Gastroesophageal sphincter (tissue), 4 donors: Measurements from ENCODE around the gene OPCML. TPM values are rescaled to one million over a fixed set of nuclear protein-coding genes. Genes with fewer than 3 reads are reported as not detected.

Source experiments
- ATAC-seq: fragments of 150-250 bp; one replicate; pipeline ENCODE4 v1.9.1; 2016; ENCODE audit warnings: mild to moderate bottlenecking, moderate library complexity
- H3K27ac ChIP-seq, 4 donors: fragments of 200-600 bp; sonication (generic) in 3 of 4; 1 replicate in 3 of 4; 2 replicates in 1 of 4; pipeline ENCODE4 v1.5.1; 2016 to 2019
- H3K27me3 ChIP-seq: fragments of 200-600 bp; sonication (generic); one replicate; pipeline ENCODE4 v1.5.1; 2019
- H3K36me3 ChIP-seq, 2 donors: fragments of 200-600 bp; sonication (generic); one replicate each; pipeline ENCODE4 v1.5.1; 2019; ENCODE audit warnings: control low read depth in 1 of 2
- H3K4me1 ChIP-seq, 3 donors: fragments of 200-600 bp; sonication (generic); 1 replicate in 2 of 3; 2 replicates in 1 of 3; pipeline ENCODE4 v1.5.1; 2016 to 2019; ENCODE audit warnings: control low read depth in 2 of 3
- H3K4me3 ChIP-seq, 2 donors: fragments of 200-600 bp; sonication (generic); one replicate each; pipeline ENCODE4 v1.5.1; 2019; ENCODE audit warnings: mild to moderate bottlenecking in 1 of 2, moderate library complexity in 1 of 2
- H3K9me3 ChIP-seq, 3 donors: fragments of 200-600 bp; sonication (generic); one replicate each; pipeline ENCODE4 v1.5.1; 2017 to 2019; ENCODE audit warnings: control low read depth in 2 of 3
- EP300 ChIP-seq: sonication (generic); formaldehyde crosslinking; IDR thresholded peaks from one replicate; pipeline ENCODE4 v1.6.1; 2017; ENCODE audit warnings: antibody characterized with exemption, mild to moderate bottlenecking
- POLR2A ChIP-seq, 2 donors: fragments of 450-650 bp; IDR thresholded peaks; one replicate each; pipeline ENCODE4 v1.6.1; 2017; ENCODE audit warnings: antibody characterized with exemption in 2 of 2, mild to moderate bottlenecking in 2 of 2, moderate library complexity in 1 of 2
- POLR2AphosphoS5 ChIP-seq: sonication (generic); formaldehyde crosslinking; IDR thresholded peaks from one replicate; pipeline ENCODE4 v1.6.1; 2017; ENCODE audit warnings: antibody characterized with exemption
- WGBS, 2 donors: methylation state at CpG; one replicate each; pipeline ENCODE4 v1.1.5; 2018; ENCODE audit warnings: low coverage in 1 of 2; 5-methylcytosine and 5-hydroxymethylcytosine counted together
- total RNA-seq, 4 donors: library from RNA; depleted of rRNA; stranded (reverse); fragments of >200 nt; gene quantifications; one replicate each; pipeline ENCODE4 v1.1.0, GENCODE V29; 2016
- TF ChIP-seq, protein P1 (sequence below), 4 experiments: fragments of 200-600 bp in 2 of 4; fragments of 450-650 bp in 2 of 4; sonication (generic) in 1 of 4; IDR thresholded peaks; one replicate each; pipeline ENCODE4 v1.5.1; 2017 to 2019; ENCODE audit warnings: antibody characterized with exemption in 4 of 4, mild to moderate bottlenecking in 2 of 4, moderate library complexity in 2 of 4

Gene OPCML
- total RNA-seq, 4 donors from 2014 or later = 0.13 to 0.93 (median 0.33) TPM

GRCh38 chr11:133254601-133255000 is 277.7 kb downstream of the OPCML start:
- no peak for ATAC-seq
- TF ChIP-seq EP300 (no peak), POLR2AphosphoS5 (no peak), POLR2A (IDR thresholded peaks at IDR 0.05) (no peak)
- TF ChIP-seq, protein P1, sequence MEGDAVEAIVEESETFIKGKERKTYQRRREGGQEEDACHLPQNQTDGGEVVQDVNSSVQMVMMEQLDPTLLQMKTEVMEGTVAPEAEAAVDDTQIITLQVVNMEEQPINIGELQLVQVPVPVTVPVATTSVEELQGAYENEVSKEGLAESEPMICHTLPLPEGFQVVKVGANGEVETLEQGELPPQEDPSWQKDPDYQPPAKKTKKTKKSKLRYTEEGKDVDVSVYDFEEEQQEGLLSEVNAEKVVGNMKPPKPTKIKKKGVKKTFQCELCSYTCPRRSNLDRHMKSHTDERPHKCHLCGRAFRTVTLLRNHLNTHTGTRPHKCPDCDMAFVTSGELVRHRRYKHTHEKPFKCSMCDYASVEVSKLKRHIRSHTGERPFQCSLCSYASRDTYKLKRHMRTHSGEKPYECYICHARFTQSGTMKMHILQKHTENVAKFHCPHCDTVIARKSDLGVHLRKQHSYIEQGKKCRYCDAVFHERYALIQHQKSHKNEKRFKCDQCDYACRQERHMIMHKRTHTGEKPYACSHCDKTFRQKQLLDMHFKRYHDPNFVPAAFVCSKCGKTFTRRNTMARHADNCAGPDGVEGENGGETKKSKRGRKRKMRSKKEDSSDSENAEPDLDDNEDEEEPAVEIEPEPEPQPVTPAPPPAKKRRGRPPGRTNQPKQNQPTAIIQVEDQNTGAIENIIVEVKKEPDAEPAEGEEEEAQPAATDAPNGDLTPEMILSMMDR (IDR thresholded peaks at IDR 0.05) = no peak
- no peaks in the 10 kb centered on the region for H3K27me3 ChIP-seq
- 58 to 61% methylated on average over 2 to 3 of the region's 3 CpGs for WGBS, 2 donors
- H3K4me3 ChIP-seq = no peak overlapping the region
- H3K27ac ChIP-seq = no peak overlapping the region
- H3K9me3 ChIP-seq = no peaks in the 10 kb centered on the region
- no peaks in the 10 kb centered on the region for H3K36me3 ChIP-seq
- H3K4me1 ChIP-seq = no peaks in the 10 kb centered on the region

DNA sequence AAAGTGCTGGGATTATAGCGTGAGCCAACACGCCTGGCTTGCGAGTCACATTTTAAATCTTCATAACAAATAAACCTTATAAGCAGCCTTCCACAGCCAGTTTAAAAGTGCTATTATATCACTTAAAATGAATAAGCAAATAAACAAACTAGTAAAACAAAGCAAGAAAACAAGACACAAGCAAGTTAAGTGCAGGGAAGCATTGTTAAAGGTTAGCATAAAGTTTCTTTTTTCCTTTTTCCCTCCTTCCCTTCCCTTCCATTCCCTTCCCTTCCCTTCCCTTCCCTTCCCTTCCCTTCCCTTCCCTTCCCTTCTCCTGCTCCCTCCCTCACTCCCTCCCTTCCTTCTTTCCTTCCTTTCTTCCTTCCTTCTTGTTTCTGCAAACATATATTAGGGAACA is 278.7 kb downstream of the OPCML start:
- H3K36me3 ChIP-seq = no peaks in the 10 kb centered on the region
- H3K27ac ChIP-seq = no peak overlapping the region
- H3K9me3 ChIP-seq = no peaks in the 10 kb centered on the region
- no peaks in the 10 kb centered on the region for H3K27me3 ChIP-seq
- ATAC-seq = no peak
- no peak overlapping the region for H3K4me3 ChIP-seq
- TF ChIP-seq POLR2A (IDR thresholded peaks at IDR 0.05) (no peak), POLR2AphosphoS5 (no peak), EP300 (no peak)
- TF ChIP-seq, protein P1 (IDR thresholded peaks at IDR 0.05) = no peak
- WGBS, 2 donors = 95 to 100% methylated on average over 3 of the region's 3 CpGs
- H3K4me1 ChIP-seq = no peaks in the 10 kb centered on the region

DNA sequence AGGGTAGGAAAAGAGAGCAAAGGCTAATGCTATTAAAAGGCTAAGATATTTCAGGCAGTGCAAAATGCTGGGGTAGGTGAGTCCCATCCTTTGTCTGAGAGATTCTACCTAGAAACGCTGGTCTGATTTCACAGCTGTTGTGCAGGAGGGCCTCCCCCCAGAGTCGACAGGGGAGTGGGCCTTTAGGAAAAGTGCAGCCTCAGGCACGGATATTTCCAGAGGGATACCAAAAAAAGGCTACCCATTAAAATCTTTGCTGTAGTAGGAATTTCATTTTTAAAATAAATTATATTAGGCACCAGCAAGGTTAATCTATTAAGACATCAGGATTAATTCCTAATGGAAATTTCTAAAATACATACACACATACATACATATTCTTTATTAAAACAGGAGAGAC is 280.5 kb downstream of the OPCML start:
- H3K27ac ChIP-seq = no peak overlapping the region
- H3K4me3 ChIP-seq = no peak overlapping the region
- ATAC-seq = no peak
- no peaks in the 10 kb centered on the region for H3K27me3 ChIP-seq
- H3K36me3 ChIP-seq = no peaks in the 10 kb centered on the region
- WGBS, 2 donors = 41 to 66% methylated on average over 3 of the region's 3 CpGs
- no peaks in the 10 kb centered on the region for H3K9me3 ChIP-seq
- TF ChIP-seq POLR2A (IDR thresholded peaks at IDR 0.05) (no peak), EP300 (no peak)
- TF ChIP-seq, protein P1 (IDR thresholded peaks at IDR 0.05) = no peak
- H3K4me1 ChIP-seq = no peaks in the 10 kb centered on the region

GRCh38 chr11:133249530-133249929 is 282.8 kb downstream of the OPCML start:
- TF ChIP-seq EP300 (no peak), POLR2AphosphoS5 (no peak), POLR2A (IDR thresholded peaks at IDR 0.05) (no peak)
- TF ChIP-seq, protein P1 (IDR thresholded peaks at IDR 0.05) = no peak
- Histone ChIP-seq H3K36me3 (no peaks in the 10 kb centered on the region), H3K9me3 (no peaks in the 10 kb centered on the region), H3K27ac (no peak overlapping the region), H3K4me1 (no peaks in the 10 kb centered on the region), H3K27me3 (peaks cover 6% of the 10 kb centered on the region), H3K4me3 (no peak overlapping the region)
- no peak for ATAC-seq
- WGBS, 2 donors = 38 to 69% methylated on average over 2 to 5 of the region's 6 CpGs

DNA sequence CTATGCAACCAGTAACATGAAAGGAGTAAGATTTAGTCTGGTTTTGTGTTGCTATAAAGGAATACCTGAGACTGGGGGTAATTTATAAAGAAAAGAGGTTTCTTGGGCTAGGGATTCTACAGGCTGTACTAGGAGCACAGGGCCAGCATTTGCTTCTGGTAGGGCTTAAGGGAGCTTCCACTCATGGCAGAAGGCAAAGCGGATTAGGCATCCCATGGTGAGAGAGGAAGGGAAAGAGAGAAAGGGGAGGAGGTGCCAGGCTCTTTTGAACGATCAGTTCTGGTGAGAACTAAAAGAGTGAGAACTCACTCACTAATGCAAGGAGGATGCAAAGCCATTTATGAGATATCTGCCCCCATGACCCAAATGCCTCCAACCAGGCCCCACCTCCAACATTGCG is 283.2 kb downstream of the OPCML start:
- Histone ChIP-seq H3K9me3 (no peaks in the 10 kb centered on the region), H3K27ac (no peak overlapping the region), H3K4me3 (no peak overlapping the region), H3K27me3 (peaks cover 8% of the 10 kb centered on the region), H3K36me3 (no peaks in the 10 kb centered on the region), H3K4me1 (no peaks in the 10 kb centered on the region)
- no peak for ATAC-seq
- no peak for TF ChIP-seq POLR2AphosphoS5
- TF ChIP-seq EP300 = no peak
- TF ChIP-seq POLR2A (IDR thresholded peaks at IDR 0.05) = no peak
- TF ChIP-seq, protein P1 (IDR thresholded peaks at IDR 0.05) = no peak
- 57 to 66% methylated on average over 2 to 3 of the region's 3 CpGs for WGBS, 2 donors
